GM12891 (cell line): ENCODE data around the gene SCN7A.

ENCODE experiments used
- PAX5 ChIP-seq: IDR thresholded peaks from 2 replicates; pipeline ENCODE4 v1.6.1; 2011; ENCODE audit warnings: low read length, moderate library complexity, mild to moderate bottlenecking; ENCODE audit not compliant: insufficient read depth, severe bottlenecking
- POLR2A ChIP-seq: IDR thresholded peaks from 2 replicates; pipeline ENCODE4 v1.6.1; 2011; ENCODE audit warnings: low read depth, low read length, control low read depth
- POLR2AphosphoS5 ChIP-seq: IDR thresholded peaks from 2 replicates; pipeline ENCODE4 v1.6.1; 2011; ENCODE audit warnings: low read depth, low read length, control low read depth
- POU2F2 ChIP-seq: IDR thresholded peaks from 2 replicates; pipeline ENCODE4 v1.6.1; 2011; ENCODE audit warnings: low read depth, mild to moderate bottlenecking, control low read depth, low read length, moderate library complexity
- SPI1 ChIP-seq: IDR thresholded peaks from 2 replicates; pipeline ENCODE4 v1.6.1; 2011; ENCODE audit warnings: low read depth, low read length, control low read depth
- TAF1 ChIP-seq: IDR thresholded peaks from 2 replicates; pipeline ENCODE4 v1.6.1; 2011; ENCODE audit warnings: low read depth, low read length, control low read depth

GRCh38 chr2:166436189-166436588 is 57.9 kb downstream of the SCN7A start:
- TF ChIP-seq POLR2AphosphoS5 (no peak), POLR2A (no peak), PAX5 (no peak), SPI1 (no peak), POU2F2 (no peak), TAF1 (no peak)
